GM19238 (cell line): Measurements from ENCODE around the gene WWTR1.

ENCODE experiments used
- DNase-seq: peaks from one replicate; pipeline ENCODE4 v3.0.0; 2011; ENCODE audit warnings: low spot score; ENCODE audit not compliant: insufficient read length

WWTR1 gene

GRCh38 chr3:149571381-149571780 is 86.4 kb downstream of the WWTR1 start:
- DNase-seq: no peak

- no peak for DNase-seq
These were observed 87.8 kb downstream of the WWTR1 start for GRCh38 chr3:149570016-149570415.

GRCh38 chr3:149567381-149567780 is 90.4 kb downstream of the WWTR1 start:
- DNase-seq: no peak

- no peak for DNase-seq
These were observed 91.4 kb downstream of the WWTR1 start for GRCh38 chr3:149566292-149566975.

- no peak for DNase-seq
These were observed 93.7 kb downstream of the WWTR1 start for GRCh38 chr3:149564079-149564478.

GRCh38 chr3:149563114-149563513 is 94.7 kb downstream of the WWTR1 start:
- DNase-seq: no peak

- no peak for DNase-seq
These were observed 97.2 kb downstream of the WWTR1 start for GRCh38 chr3:149560617-149561016.

- no peak for DNase-seq
These were observed 97.8 kb downstream of the WWTR1 start for GRCh38 chr3:149560001-149560400.

- DNase-seq: no peak
These were observed 98.3 kb downstream of the WWTR1 start for GRCh38 chr3:149559525-149559924.

GRCh38 chr3:149555927-149556326 is 101.9 kb downstream of the WWTR1 start:
- DNase-seq: no peak

GRCh38 chr3:149554826-149555225 is 103.0 kb downstream of the WWTR1 start:
- DNase-seq: no peak

GRCh38 chr3:149553781-149554451 is 103.9 kb downstream of the WWTR1 start:
- no peak for DNase-seq

GRCh38 chr3:149552700-149553099 is 105.1 kb downstream of the WWTR1 start:
- no peak for DNase-seq

- no peak for DNase-seq
These were observed 106.3 kb downstream of the WWTR1 start for GRCh38 chr3:149551500-149551899.

- DNase-seq: no peak
These were observed 109.2 kb downstream of the WWTR1 start for GRCh38 chr3:149548669-149549065.

GRCh38 chr3:149547954-149548668 is 109.7 kb downstream of the WWTR1 start:
- no peak for DNase-seq

- DNase-seq: no peak
These were observed 110.4 kb downstream of the WWTR1 start for GRCh38 chr3:149547413-149547812.

- no peak for DNase-seq
These were observed 112.8 kb downstream of the WWTR1 start for GRCh38 chr3:149545049-149545448.

GRCh38 chr3:149542375-149543312 is 115.2 kb downstream of the WWTR1 start:
- no peak for DNase-seq

GRCh38 chr3:149541091-149541491 is 116.7 kb downstream of the WWTR1 start:
- DNase-seq: no peak

GRCh38 chr3:149538371-149538770 is 119.5 kb downstream of the WWTR1 start:
- DNase-seq: no peak
